ENCODE results near the gene NFATC3.

The NFATC3 gene

GRCh38 chr16:68065716-68066305 lies 19.4 kb upstream of the NFATC3 start:
- no peak for TF ChIP-seq CTCF (IDR thresholded peaks at IDR 0.05; ENCODE audit: low read depth, low read length)
- DNase-seq (ENCODE audit: low read depth in 2 of 2) = peak; percentile 94 to 95
- H3K4me3 ChIP-seq (replicated peaks in 1 of 2; ENCODE audit: low read depth in 2 of 2, low read length in 2 of 2) = no peak overlapping the region

DNA sequence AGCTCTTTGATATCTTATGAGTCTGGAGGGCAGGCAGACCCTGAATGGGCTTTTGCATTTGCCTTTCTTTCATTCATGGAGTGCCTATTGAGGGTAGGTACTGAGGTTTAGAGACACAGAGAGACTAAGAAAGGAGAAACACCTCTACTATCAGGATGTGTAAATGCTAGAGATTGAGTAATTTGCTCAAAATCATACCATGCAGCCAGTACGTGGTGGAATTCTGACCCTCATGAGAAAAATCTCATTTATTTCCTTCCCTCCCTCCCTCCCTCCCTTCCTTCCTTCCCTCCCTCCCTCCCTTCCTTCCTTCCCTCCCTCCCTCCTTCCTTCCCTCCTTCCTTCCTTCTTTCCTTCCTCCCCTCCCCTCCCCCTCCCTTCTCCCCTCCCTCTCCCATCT lies 18.4 kb upstream of the NFATC3 start:
- DNase-seq (ENCODE audit: low read depth in 2 of 2) = no peak
- TF ChIP-seq CTCF (IDR thresholded peaks at IDR 0.05; ENCODE audit: low read depth, low read length) = no peak
- H3K4me3 ChIP-seq (replicated peaks in 1 of 2; ENCODE audit: low read depth in 2 of 2, low read length in 2 of 2) = no peak overlapping the region

DNA sequence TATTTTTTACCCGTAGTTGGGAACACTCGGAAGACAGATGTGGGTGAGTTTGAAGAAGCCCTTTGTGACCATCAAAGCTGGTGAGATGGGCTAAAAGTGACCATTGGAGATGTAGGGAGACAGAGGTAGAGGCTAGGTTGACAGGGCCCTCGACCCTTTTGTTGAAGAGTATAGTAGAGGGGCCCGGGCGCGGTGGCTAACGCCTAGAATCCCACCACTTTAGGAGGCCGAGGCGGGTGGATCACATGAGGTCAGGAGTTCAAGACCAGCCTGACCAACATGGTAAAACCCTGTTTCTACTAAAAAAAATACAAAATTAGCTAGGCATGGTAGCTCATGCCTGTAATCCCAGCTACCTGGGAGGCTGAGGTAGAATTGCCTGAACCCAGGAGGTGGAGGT lies 16.2 kb upstream of the NFATC3 start:
- no peak for TF ChIP-seq CTCF (IDR thresholded peaks at IDR 0.05; ENCODE audit: low read depth, low read length)
- no peak for DNase-seq (ENCODE audit: low read depth in 2 of 2)
- no peak overlapping the region for H3K4me3 ChIP-seq (replicated peaks in 1 of 2; ENCODE audit: low read depth in 2 of 2, low read length in 2 of 2)

- TF ChIP-seq CTCF (IDR thresholded peaks at IDR 0.05; ENCODE audit: low read depth, low read length) = no peak
- H3K4me3 ChIP-seq (replicated peaks in 1 of 2; ENCODE audit: low read depth in 2 of 2, low read length in 2 of 2) = no peak overlapping the region
- DNase-seq (ENCODE audit: low read depth in 2 of 2) = no peak
These were observed 15.5 kb upstream of the NFATC3 start for GRCh38 chr16:68069511-68070248.

DNA sequence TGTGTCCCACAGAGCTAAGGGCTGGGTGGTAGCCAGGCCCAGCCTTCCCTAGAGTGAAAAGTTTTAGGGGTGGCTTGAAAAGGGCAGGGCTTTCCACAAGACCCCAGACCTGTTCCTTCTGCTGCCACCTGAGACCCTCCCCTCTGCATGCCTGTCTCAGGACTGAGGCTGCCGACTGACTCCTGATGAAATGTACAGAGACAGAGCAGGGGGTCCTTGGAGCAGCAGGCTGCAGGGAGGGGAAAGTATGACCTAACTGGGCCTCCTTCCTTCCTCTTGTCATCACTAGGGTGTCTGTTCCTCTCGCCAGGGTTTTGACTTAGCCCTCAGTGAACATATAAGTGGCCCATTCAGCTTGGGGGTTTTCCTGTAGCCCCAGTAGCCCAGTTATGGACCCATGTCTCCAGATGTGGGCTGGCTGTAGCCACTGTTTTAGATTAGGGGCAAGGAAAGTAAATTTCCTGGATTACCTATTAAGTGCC lies 14.9 kb upstream of the NFATC3 start:
- TF ChIP-seq CTCF (IDR thresholded peaks at IDR 0.05; ENCODE audit: low read depth, low read length) = no peak
- H3K4me3 ChIP-seq (replicated peaks in 1 of 2; ENCODE audit: low read depth in 2 of 2, low read length in 2 of 2) = no peak overlapping the region
- DNase-seq (ENCODE audit: low read depth in 2 of 2) = no peak

- H3K4me3 ChIP-seq (replicated peaks in 1 of 2; ENCODE audit: low read depth in 2 of 2, low read length in 2 of 2) = no peak overlapping the region
- DNase-seq (ENCODE audit: low read depth in 2 of 2) = no peak
- no peak for TF ChIP-seq CTCF (IDR thresholded peaks at IDR 0.05; ENCODE audit: low read depth, low read length)
These were observed 14.2 kb upstream of the NFATC3 start for GRCh38 chr16:68070806-68071517.
